ENCODE measurements around the gene IKBKE. TPM values are rescaled to one million over a fixed set of nuclear protein-coding genes. Genes with fewer than 3 reads are reported as not detected.

IKBKE gene
- total RNA-seq, 1 experiment from 2014 or later, result 36.0 TPM

DNA sequence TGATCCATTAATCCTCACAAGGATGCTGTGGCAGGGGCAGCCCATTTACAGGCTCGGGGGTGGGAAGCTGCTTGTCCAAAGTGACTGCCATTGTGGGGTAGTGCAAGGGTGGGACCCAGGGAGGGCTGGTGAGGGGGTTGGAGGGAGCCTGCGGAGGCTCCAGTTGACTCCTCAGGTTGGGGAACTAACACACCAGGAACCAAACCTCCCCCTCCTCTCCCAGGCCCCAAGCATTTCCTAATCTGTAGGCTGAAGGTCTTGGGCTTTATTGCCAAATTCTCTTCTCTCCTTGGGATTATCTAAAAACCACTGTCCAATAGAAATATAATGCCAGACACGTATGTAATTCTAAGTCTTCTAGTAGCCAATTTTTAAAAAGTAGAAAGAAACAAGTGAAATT lies 18.2 kb downstream of the IKBKE start:
- Histone ChIP-seq H3K4me1 (ENCODE audit: low read length) (no peaks in the 10 kb centered on the region), H3K27ac (ENCODE audit: low read length) (no peak overlapping the region)

GRCh38 chr1:206489980-206490770 lies 19.9 kb downstream of the IKBKE start:
- Histone ChIP-seq H3K9ac (ENCODE audit: low read length) (no peak overlapping the region), H4K20me1 (ENCODE audit: insufficient read depth, low read depth, low read length) (no peaks in the 10 kb centered on the region; the same call in 1 of the 2 replicates)

More for the DNA sequence above, 18.2 kb downstream of the IKBKE start:
- no peak overlapping the region for H2AFZ ChIP-seq (ENCODE audit: low read length)
- DNase-seq, result no peak
- H4K20me1 ChIP-seq (ENCODE audit: insufficient read depth, low read depth, low read length), result no peaks in the 10 kb centered on the region
- no peaks in the 10 kb centered on the region for H3K79me2 ChIP-seq (ENCODE audit: low read length)
- H3K36me3 ChIP-seq (ENCODE audit: insufficient read depth, low read length), result peaks cover 23% of the 10 kb centered on the region
- no peak overlapping the region for H3K9ac ChIP-seq (ENCODE audit: low read length)
- H3K9me2 ChIP-seq (replicated peaks; ENCODE audit: insufficient read depth, low read length), result no peaks in the 10 kb centered on the region
- no peaks in the 10 kb centered on the region for H3K27me3 ChIP-seq (ENCODE audit: low read length)
- H3K4me3 ChIP-seq (ENCODE audit: low read length), result no peak overlapping the region
- H3K4me2 ChIP-seq (ENCODE audit: low read depth, low read length, poor library complexity, severe bottlenecking), result no peak overlapping the region
- no peaks in the 10 kb centered on the region for H3K9me3 ChIP-seq (ENCODE audit: low read length)

DNA sequence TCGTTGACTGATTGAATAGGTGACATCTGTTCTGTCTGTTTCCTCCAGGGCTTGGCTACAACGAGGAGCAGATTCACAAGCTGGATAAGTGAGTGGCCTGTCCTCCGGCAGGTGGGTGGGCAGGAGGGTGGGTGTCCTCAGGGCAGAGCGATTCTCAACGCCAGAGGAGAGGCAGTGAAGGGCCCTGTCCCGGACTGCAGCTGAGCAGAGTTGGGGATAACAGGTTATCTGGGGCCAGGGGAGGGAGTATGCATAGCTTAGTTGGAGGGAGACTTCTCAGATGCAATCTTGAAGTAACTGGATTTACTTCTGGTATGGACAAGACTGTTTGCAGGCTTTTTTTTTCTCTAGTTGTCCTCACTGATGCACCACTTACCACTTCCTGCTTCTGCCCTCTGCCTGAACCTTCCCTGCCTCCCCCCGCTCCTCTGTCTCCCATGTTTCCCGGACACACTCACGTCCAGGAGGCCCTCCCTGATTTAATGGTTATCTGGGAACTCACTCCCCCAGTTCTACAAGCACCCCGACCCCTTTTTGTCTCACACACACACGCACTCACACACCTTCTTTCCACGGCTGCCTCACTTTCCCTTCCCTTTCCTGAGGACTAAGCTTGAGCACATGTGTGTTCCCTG lies 20.6 kb downstream of the IKBKE start:
- Histone ChIP-seq H3K4me2 (ENCODE audit: low read depth, low read length, poor library complexity, severe bottlenecking) (no peak overlapping the region), H3K27me3 (ENCODE audit: low read length) (no peaks in the 10 kb centered on the region), H3K4me1 (ENCODE audit: low read length) (peaks cover 12% of the 10 kb centered on the region), H2AFZ (ENCODE audit: low read length) (no peak overlapping the region), H3K4me3 (ENCODE audit: low read length) (no peak overlapping the region), H3K9me2 (replicated peaks; ENCODE audit: insufficient read depth, low read length) (no peaks in the 10 kb centered on the region), H3K36me3 (ENCODE audit: insufficient read depth, low read length) (peaks cover 33% of the 10 kb centered on the region), H3K79me2 (ENCODE audit: low read length) (no peaks in the 10 kb centered on the region), H3K9me3 (ENCODE audit: low read length) (no peaks in the 10 kb centered on the region), H3K27ac (ENCODE audit: low read length) (no peak overlapping the region), H4K20me1 (ENCODE audit: insufficient read depth, low read depth, low read length) (no peaks in the 10 kb centered on the region; the same call in 1 of the 2 replicates), H3K9ac (ENCODE audit: low read length) (no peak overlapping the region)
- DNase-seq, result no peak

More at GRCh38 chr1:206489980-206490770, 19.9 kb downstream of the IKBKE start:
- Histone ChIP-seq H3K4me3 (ENCODE audit: low read length) (no peak overlapping the region), H3K27me3 (ENCODE audit: low read length) (no peaks in the 10 kb centered on the region), H3K9me3 (ENCODE audit: low read length) (no peaks in the 10 kb centered on the region), H3K4me1 (ENCODE audit: low read length) (peaks cover 5% of the 10 kb centered on the region), H3K79me2 (ENCODE audit: low read length) (no peaks in the 10 kb centered on the region), H3K4me2 (ENCODE audit: low read depth, low read length, poor library complexity, severe bottlenecking) (no peak overlapping the region), H3K36me3 (ENCODE audit: insufficient read depth, low read length) (peaks cover 26% of the 10 kb centered on the region), H3K9me2 (replicated peaks; ENCODE audit: insufficient read depth, low read length) (no peaks in the 10 kb centered on the region), H3K27ac (ENCODE audit: low read length) (no peak overlapping the region), H2AFZ (ENCODE audit: low read length) (no peak overlapping the region)
- DNase-seq, result peak; percentile 88

- Histone ChIP-seq H2AFZ (ENCODE audit: low read length) (no peak overlapping the region), H4K20me1 (ENCODE audit: insufficient read depth, low read depth, low read length) (no peaks in the 10 kb centered on the region; the same call in 1 of the 2 replicates), H3K4me1 (ENCODE audit: low read length) (peaks cover 12% of the 10 kb centered on the region), H3K9me2 (replicated peaks; ENCODE audit: insufficient read depth, low read length) (no peaks in the 10 kb centered on the region), H3K79me2 (ENCODE audit: low read length) (no peaks in the 10 kb centered on the region), H3K4me3 (ENCODE audit: low read length) (no peak overlapping the region), H3K4me2 (ENCODE audit: low read depth, low read length, poor library complexity, severe bottlenecking) (no peak overlapping the region), H3K9ac (ENCODE audit: low read length) (no peak overlapping the region), H3K27me3 (ENCODE audit: low read length) (no peaks in the 10 kb centered on the region), H3K27ac (ENCODE audit: low read length) (no peak overlapping the region), H3K9me3 (ENCODE audit: low read length) (no peaks in the 10 kb centered on the region), H3K36me3 (ENCODE audit: insufficient read depth, low read length) (peaks cover 35% of the 10 kb centered on the region)
- DNase-seq, result no peak
These were observed 21.3 kb downstream of the IKBKE start for GRCh38 chr1:206491616-206492015.

DNA sequence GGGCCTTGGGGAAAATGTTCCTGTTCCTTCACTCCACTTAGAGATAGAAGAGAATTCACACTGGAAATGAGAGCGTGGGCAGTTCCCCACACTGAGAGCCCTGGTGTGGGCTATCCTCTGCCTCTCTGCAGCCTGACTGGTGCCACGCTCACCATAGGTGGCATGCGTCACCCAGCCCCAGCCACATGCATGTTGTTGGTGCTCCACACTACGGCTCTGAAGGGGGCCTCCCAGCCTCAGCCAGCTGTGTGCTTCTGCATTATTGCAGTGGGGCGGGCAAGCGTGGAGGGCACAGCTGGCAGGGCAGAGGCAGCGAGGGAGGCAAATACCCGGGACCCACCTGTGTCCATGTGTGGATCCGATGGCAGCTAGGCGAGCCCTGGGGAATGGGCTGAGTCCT lies 22.3 kb downstream of the IKBKE start:
- no peak for DNase-seq
- Histone ChIP-seq H3K4me1 (ENCODE audit: low read length) (peaks cover 12% of the 10 kb centered on the region), H3K4me2 (ENCODE audit: low read depth, low read length, poor library complexity, severe bottlenecking) (no peak overlapping the region), H3K9me3 (ENCODE audit: low read length) (no peaks in the 10 kb centered on the region), H3K27ac (ENCODE audit: low read length) (no peak overlapping the region), H3K9me2 (replicated peaks; ENCODE audit: insufficient read depth, low read length) (no peaks in the 10 kb centered on the region), H2AFZ (ENCODE audit: low read length) (no peak overlapping the region), H3K79me2 (ENCODE audit: low read length) (no peaks in the 10 kb centered on the region), H3K4me3 (ENCODE audit: low read length) (no peak overlapping the region), H3K36me3 (ENCODE audit: insufficient read depth, low read length) (peaks cover 38% of the 10 kb centered on the region), H4K20me1 (ENCODE audit: insufficient read depth, low read depth, low read length) (no peaks in the 10 kb centered on the region; the same call in 1 of the 2 replicates), H3K27me3 (ENCODE audit: low read length) (no peaks in the 10 kb centered on the region), H3K9ac (ENCODE audit: low read length) (no peak overlapping the region)

DNA sequence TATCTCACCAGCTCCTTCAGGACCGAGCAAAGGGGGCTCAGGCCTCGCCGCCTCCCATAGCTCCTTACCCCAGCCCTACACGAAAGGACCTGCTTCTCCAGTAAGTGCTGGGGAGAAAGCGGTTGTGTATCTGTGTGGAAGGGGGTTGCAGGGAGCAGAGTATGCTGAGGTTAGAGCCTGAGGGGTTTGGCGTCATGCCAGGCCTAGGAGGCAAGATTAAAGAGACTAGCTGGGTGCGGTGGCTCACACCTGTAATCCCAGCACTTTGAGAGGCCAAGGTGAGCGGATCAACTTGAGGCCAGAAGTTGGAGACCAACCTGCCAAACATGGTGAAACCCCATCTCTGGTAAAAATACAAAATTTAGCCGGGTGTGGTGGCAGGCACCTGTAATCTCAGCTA lies 23.0 kb downstream of the IKBKE start:
- H3K4me2 ChIP-seq (ENCODE audit: low read depth, low read length, poor library complexity, severe bottlenecking), result no peak overlapping the region
- no peaks in the 10 kb centered on the region for H3K27me3 ChIP-seq (ENCODE audit: low read length)
- DNase-seq, result no peak
- H3K9me3 ChIP-seq (ENCODE audit: low read length), result no peaks in the 10 kb centered on the region
- H3K79me2 ChIP-seq (ENCODE audit: low read length), result no peaks in the 10 kb centered on the region
- H3K36me3 ChIP-seq (ENCODE audit: insufficient read depth, low read length), result peaks cover 41% of the 10 kb centered on the region
- H3K4me1 ChIP-seq (ENCODE audit: low read length), result peaks cover 12% of the 10 kb centered on the region
- H3K9me2 ChIP-seq (replicated peaks; ENCODE audit: insufficient read depth, low read length), result no peaks in the 10 kb centered on the region
- H3K27ac ChIP-seq (ENCODE audit: low read length), result no peak overlapping the region
- no peak overlapping the region for H2AFZ ChIP-seq (ENCODE audit: low read length)
- H3K4me3 ChIP-seq (ENCODE audit: low read length), result no peak overlapping the region
- no peak overlapping the region for H3K9ac ChIP-seq (ENCODE audit: low read length)
- H4K20me1 ChIP-seq (ENCODE audit: insufficient read depth, low read depth, low read length), result no peaks in the 10 kb centered on the region; the same call in 1 of the 2 replicates

- H3K36me3 ChIP-seq (ENCODE audit: insufficient read depth, low read length), result peaks cover 44% of the 10 kb centered on the region
- no peaks in the 10 kb centered on the region; the same call in 1 of the 2 replicates for H4K20me1 ChIP-seq (ENCODE audit: insufficient read depth, low read depth, low read length)
- DNase-seq, result no peak
- no peak overlapping the region for H3K9ac ChIP-seq (ENCODE audit: low read length)
- H2AFZ ChIP-seq (ENCODE audit: low read length), result no peak overlapping the region
- H3K27ac ChIP-seq (ENCODE audit: low read length), result no peak overlapping the region
- no peak overlapping the region for H3K4me3 ChIP-seq (ENCODE audit: low read length)
- peaks cover 12% of the 10 kb centered on the region for H3K4me1 ChIP-seq (ENCODE audit: low read length)
- no peaks in the 10 kb centered on the region for H3K9me3 ChIP-seq (ENCODE audit: low read length)
- no peak overlapping the region for H3K4me2 ChIP-seq (ENCODE audit: low read depth, low read length, poor library complexity, severe bottlenecking)
- no peaks in the 10 kb centered on the region for H3K79me2 ChIP-seq (ENCODE audit: low read length)
- H3K27me3 ChIP-seq (ENCODE audit: low read length), result no peaks in the 10 kb centered on the region
- H3K9me2 ChIP-seq (replicated peaks; ENCODE audit: insufficient read depth, low read length), result no peaks in the 10 kb centered on the region
These were observed 24.8 kb downstream of the IKBKE start for GRCh38 chr1:206495011-206495461.

DNA sequence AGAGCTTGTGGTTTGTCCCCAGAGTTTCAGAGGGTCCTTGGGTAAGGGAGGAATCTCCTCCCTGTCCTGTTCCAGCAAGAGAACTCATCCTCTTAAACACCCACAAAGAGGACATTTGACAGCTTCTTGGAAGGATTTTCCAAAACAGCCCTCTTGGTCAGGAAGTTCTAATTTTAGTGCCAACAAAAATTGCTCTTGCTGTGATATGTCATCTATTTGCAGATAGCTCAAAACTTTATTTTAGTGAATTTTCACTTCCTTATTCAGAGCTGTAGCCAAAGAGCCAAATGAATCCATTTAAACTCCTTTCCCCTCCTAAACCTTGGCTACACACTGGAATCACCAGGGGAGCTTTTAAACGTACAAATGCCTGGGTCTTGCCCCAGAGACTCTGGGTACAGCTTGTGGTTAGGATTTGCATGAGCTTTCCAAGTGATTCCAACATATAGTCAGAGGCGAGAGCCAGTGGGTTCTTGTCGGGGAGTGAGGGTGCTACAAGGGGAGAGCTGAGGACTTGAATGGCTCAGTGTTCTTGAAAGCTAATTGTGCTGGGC lies 25.3 kb downstream of the IKBKE start:
- H2AFZ ChIP-seq (ENCODE audit: low read length), result no peak overlapping the region
- DNase-seq, result no peak
- no peaks in the 10 kb centered on the region for H3K9me2 ChIP-seq (replicated peaks; ENCODE audit: insufficient read depth, low read length)
- no peak overlapping the region for H3K4me3 ChIP-seq (ENCODE audit: low read length)
- peaks cover 12% of the 10 kb centered on the region for H3K4me1 ChIP-seq (ENCODE audit: low read length)
- no peaks in the 10 kb centered on the region; the same call in 1 of the 2 replicates for H4K20me1 ChIP-seq (ENCODE audit: insufficient read depth, low read depth, low read length)
- H3K27me3 ChIP-seq (ENCODE audit: low read length), result no peaks in the 10 kb centered on the region
- H3K4me2 ChIP-seq (ENCODE audit: low read depth, low read length, poor library complexity, severe bottlenecking), result no peak overlapping the region
- no peaks in the 10 kb centered on the region for H3K9me3 ChIP-seq (ENCODE audit: low read length)
- no peaks in the 10 kb centered on the region for H3K79me2 ChIP-seq (ENCODE audit: low read length)
- H3K27ac ChIP-seq (ENCODE audit: low read length), result no peak overlapping the region
- peaks cover 44% of the 10 kb centered on the region for H3K36me3 ChIP-seq (ENCODE audit: insufficient read depth, low read length)
- H3K9ac ChIP-seq (ENCODE audit: low read length), result no peak overlapping the region

All from Karpas-422 (cell line).